Adrenal gland (tissue), 5 donors: Measurements from ENCODE around the gene IGFBP4.

ENCODE experiments used
- POLR2A ChIP-seq, 2 donors: fragments of 450-650 bp; IDR thresholded peaks; one replicate each; pipeline ENCODE4 v1.6.1; 2017; ENCODE audit warnings: antibody characterized with exemption in 2 of 2, mild to moderate bottlenecking in 2 of 2, moderate library complexity in 1 of 2
- TF ChIP-seq, protein P1 (sequence below), 6 experiments: fragments of 450-650 bp in 4 of 6; fragments of 200-600 bp in 2 of 6; sonication (generic) in 1 of 6; IDR thresholded peaks; 1 replicate in 5 of 6; 2 replicates in 1 of 6; pipeline versions ENCODE4 v1.5.1 to v1.8.0; 2016 to 2021; ENCODE audit warnings: antibody characterized with exemption in 6 of 6, mild to moderate bottlenecking in 2 of 6, moderate library complexity in 1 of 6
- donor health status: DM: no; HTN: no; CAD: no.

DNA sequence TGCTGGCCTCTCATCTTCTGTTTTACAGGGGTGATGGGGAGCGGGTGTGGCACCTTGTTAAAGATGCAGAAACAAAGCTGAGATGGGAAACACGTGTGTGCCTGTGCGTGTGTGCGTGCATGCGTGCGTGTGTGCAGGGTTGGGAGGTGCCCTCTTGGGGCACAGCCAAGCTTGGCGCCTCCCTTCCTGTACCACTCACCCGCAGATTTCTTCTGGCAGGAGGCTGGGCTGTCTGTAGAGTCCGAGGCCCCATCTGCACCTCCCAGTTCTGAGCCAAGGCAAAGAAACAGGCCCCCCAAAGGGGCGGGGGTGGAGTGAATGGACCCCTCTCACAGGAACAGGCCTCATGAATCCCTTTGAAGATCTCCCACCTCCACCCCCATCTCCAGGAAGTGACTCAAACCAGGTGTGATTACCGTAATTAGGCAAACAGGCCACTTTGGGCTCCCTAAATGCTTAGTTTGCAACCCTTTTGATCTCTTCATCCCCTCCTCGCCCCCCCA, 37.3 kb downstream of the IGFBP4 start:
- TF ChIP-seq POLR2A (IDR thresholded peaks at IDR 0.05) = no peak
- TF ChIP-seq, protein P1, sequence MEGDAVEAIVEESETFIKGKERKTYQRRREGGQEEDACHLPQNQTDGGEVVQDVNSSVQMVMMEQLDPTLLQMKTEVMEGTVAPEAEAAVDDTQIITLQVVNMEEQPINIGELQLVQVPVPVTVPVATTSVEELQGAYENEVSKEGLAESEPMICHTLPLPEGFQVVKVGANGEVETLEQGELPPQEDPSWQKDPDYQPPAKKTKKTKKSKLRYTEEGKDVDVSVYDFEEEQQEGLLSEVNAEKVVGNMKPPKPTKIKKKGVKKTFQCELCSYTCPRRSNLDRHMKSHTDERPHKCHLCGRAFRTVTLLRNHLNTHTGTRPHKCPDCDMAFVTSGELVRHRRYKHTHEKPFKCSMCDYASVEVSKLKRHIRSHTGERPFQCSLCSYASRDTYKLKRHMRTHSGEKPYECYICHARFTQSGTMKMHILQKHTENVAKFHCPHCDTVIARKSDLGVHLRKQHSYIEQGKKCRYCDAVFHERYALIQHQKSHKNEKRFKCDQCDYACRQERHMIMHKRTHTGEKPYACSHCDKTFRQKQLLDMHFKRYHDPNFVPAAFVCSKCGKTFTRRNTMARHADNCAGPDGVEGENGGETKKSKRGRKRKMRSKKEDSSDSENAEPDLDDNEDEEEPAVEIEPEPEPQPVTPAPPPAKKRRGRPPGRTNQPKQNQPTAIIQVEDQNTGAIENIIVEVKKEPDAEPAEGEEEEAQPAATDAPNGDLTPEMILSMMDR (IDR thresholded peaks at IDR 0.05) = no peak
